UCSD-AML1 (cell line): ENCODE data around the gene FXYD6.

Experiments used
- DNase-seq: peaks from one replicate; lab custom pipeline; 2025; ENCODE audit not compliant: unreplicated experiment; lab: John Stamatoyannopoulos, UW

FXYD6 gene

DNA sequence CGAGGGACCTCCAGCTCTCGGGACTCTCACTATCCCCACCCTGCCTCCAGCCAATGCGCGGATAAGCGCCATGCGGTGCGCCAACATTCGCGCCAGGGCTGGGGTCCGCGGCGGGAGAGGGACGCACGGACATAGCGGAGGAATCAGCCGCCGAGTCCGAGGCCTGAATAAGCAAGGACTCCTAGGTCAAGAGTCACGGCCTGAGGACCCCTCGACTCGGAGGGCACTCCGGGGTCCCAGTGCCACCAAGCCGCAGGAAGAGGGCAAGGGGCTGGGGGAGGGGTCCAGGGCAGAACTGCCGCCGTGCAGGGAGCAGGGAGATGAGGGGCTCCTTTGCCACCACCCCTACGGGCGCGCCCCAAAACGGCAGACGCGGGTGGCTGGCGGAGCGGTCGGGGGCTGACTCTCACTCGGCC lies 80.0 kb downstream of the FXYD6 start:
- DNase-seq, result no peak

DNA sequence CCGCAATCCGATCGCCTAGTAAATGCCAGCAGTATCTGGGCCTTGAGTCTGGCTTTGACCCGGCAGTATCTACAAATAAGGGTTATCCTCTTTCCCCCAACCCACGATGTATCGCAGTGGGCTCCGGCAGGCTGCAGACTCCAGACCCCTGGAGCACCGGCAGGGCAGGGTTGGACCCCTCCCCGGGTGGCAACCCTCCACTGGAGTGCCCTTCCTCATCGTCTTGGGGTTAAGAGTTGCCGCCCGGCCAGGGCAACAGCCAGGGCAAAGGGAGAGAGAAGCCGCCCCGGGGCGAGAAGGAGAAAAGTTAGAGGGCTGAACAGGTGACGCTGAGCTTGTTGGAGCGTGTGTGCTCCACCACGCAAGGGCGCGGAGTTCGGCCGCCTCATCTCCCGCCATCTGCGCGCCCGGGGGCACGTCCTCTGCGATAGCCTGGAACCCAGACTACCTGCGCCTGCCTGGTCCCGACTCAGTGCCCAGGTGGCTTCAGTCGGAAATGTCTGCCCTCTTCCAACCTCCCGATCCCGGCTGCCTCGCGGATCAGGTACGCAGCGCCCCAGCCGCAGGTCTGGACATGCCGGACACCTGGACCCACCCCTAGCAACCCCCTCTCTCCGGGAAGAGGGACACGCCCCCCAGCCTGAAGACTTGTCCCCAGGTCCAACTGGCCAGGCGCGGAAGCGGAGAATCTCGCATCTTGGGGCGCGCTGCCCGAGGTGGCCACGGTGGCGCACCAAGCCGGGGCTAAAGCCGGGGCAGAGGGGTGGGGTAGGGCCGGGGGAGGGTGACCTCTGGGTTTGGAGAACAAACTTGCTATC lies 80.6 kb downstream of the FXYD6 start:
- no peak for DNase-seq

DNA sequence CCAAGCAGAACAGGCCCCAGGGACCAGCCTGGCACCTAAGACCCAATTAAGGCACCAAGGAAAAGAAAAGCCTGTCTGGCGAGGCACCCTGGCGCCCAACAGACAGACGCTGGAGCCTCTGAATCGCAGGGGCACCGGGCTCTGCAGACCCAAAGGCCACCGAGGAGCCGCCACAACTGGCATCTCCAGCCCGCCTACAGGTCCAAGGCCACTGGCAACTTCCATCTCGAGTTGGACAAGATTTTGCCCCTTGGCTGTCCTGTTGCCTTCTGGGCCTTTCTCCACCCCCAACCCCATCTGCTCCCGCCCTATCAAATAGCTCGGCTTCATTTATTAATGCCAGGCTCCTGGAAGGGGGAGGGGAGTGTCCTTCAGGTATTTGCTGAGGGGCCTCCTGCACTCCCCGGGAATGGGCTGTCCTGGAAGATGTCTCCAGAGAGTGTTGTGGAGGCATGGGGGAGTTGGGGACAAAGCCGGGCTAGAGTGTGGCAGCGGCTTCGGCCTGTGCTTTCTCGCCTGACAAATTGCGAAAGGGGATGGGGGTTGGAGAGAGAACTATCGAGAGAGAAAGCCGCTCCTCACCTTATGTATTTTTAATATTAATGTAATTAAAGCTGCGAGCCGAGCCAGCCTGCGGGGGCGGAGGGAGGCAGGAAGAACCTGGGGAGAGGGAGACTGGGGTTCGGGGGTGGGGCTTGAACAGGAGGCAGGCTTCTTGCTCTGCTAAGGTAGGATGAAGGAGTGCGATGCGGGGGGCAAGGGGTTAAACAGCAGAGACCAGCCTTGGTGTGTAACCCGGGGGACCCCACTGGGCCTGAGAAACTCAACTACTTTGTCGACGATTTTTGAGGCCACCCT lies 81.5 kb downstream of the FXYD6 start:
- DNase-seq, result no peak

DNA sequence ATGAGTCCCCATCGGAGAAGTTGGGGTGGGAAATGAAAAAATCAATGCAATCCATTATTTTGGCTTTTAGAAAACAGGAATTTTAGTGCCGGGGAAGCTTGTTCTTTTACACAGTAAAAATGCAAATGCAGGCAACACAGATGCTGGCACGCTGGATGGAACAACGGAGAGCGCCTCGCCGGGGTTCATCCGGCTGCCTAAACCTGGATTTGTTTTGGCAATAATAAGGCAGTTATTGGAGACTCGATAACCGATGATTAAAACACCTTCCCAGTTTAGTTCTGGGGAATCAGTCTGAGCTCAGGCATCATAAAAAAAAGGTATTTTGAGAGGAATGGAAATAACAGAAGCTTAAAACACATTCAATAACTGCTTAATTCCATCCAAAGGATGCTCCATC lies 82.3 kb downstream of the FXYD6 start:
- DNase-seq, result no peak

DNA sequence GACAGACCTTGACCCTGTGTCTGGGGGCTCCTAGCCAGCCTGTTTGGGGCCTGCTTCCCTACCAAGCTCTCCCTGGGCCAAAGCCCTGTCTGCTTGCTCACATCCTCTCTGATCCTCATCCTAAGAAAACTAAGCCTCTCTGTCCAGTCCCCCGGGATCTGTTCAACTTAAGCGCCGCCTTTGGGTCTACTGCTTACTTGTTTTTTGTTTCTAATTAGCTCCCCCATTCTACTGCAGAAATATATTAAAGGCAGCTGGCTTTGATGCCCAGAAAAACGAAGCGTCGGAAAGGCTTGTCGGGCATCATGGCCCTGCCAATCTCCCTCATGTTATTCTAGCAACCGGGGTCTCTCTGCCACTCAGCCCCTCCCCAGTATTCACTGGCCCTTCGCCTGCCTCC lies 82.9 kb downstream of the FXYD6 start:
- no peak for DNase-seq

DNA sequence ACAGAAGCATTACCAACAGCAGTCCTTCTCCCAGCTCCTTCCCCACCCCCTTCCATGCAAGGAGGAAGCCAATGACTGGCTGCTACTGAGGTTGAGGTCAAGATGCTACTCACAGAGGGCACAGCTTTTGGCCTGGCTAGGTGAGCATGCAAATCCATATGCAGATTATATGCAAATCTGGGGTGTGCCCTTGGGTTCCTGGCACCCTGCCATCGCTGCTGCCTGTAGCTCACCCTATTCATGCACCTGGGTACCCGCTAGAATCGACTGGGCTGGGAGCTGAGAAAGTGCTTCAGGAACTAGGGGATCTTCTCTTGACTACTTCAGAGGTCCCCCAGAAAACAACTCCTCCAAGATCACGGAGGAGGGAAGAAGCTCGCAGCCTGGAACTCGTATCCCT lies 83.5 kb downstream of the FXYD6 start:
- DNase-seq, result no peak

DNA sequence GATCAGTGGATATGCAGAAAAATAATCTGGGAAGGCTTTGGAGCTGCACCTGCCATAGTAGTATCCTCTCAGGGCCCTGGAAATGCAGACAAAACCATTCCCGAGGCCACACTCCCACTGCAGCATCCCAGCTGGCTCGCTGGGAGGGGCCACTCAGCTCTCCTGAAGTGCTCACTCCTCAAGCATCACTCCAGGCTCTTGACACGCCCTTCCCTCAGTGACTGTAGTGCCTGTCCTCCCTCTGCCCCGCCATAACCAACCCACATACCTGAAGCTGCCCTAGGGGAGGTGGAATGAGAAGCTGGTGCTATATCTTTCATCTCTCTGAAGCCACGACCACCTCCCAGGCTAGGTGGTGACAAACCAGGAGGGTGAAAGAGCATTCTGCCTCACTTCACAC lies 84.2 kb downstream of the FXYD6 start:
- no peak for DNase-seq

DNA sequence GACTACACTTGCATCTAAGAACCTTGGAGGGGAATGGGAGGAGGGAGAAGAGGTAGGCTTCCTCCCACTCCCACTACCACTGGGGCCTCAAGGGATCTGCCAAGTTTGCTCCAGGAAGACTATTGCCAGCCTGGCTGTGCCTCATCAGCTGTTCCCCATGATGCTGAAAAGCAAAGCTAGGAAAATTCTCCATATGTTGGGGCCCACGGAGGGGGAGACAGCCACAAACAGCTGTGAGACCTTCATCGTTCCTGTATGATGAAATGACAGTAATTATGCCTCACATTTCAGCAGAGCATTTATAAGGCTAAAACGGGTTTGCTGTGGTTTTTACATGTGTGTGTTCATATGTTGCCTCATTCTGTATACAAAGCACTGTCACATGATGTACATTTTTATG lies 86.2 kb downstream of the FXYD6 start:
- DNase-seq, result no peak

DNA sequence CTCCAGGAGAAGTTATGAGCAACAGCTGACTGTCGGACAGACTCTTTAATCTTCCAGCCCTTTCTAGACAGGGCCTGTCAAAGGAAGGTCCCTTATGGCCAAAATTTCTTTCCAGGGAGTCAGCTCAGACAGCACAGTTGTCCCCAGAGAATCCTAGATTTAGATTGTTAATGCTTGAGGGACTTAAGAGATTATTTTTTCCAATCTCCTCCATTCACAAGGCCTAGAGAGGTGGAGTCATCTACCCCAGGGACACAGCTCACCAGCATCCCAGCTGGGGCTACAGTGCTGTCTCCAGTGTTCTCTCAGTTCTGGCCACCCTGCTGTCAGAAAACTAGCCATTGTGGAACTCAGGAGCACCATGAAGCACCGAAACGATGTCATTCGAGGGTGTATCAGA lies 87.2 kb downstream of the FXYD6 start:
- DNase-seq, result no peak
